IMR-90 (cell line): ENCODE data around the gene MAP1A.
"Not testable (repeated sequence)": the region's sequence is repeated elsewhere in the genome, so short reads cannot be mapped to it uniquely, and the experiment has no call there.

Experiments used
- BHLHE40 ChIP-seq: fragments of 150-350 bp; IDR thresholded peaks from 2 replicates; pipeline ENCODE4 v1.6.1; 2016; ENCODE audit warnings: mild to moderate bottlenecking, low read depth, low read length
- CEBPB ChIP-seq: IDR thresholded peaks from 2 replicates; pipeline ENCODE4 v1.6.1; 2012; ENCODE audit warnings: low read depth, low read length, improper control_type of control experiment
- FOS ChIP-seq: fragments of 150-350 bp; IDR thresholded peaks from 2 replicates; pipeline ENCODE4 v1.6.1; 2016; ENCODE audit warnings: low read depth, low read length
- MAFK ChIP-seq: IDR thresholded peaks from 2 replicates; pipeline ENCODE4 v1.6.1; 2012; ENCODE audit warnings: low read depth, low read length, improper control_type of control experiment
- MXI1 ChIP-seq: IDR thresholded peaks from 2 replicates; pipeline ENCODE4 v1.6.1; 2012; ENCODE audit warnings: low read depth, mild to moderate bottlenecking, low read length, moderate library complexity, borderline replicate concordance
- NFE2L2 ChIP-seq: fragments of 150-350 bp; IDR thresholded peaks from 2 replicates; pipeline ENCODE4 v1.6.1; 2016; ENCODE audit warnings: low read depth, mild to moderate bottlenecking, low read length
- POLR2A ChIP-seq: IDR thresholded peaks from 2 replicates; pipeline ENCODE4 v1.6.1; 2012; ENCODE audit warnings: mild to moderate bottlenecking, low read depth, low read length
- RAD21 ChIP-seq: IDR thresholded peaks from 2 replicates; pipeline ENCODE4 v1.6.1; 2012; ENCODE audit warnings: low read length, improper control_type of control experiment
- RCOR1 ChIP-seq: IDR thresholded peaks from 2 replicates; pipeline ENCODE4 v1.6.1; 2012; ENCODE audit warnings: mild to moderate bottlenecking, low read length, improper control_type of control experiment; ENCODE audit not compliant: insufficient replicate concordance
- USF2 ChIP-seq: fragments of 150-350 bp; IDR thresholded peaks from 2 replicates; pipeline ENCODE4 v1.6.1; 2017; ENCODE audit warnings: mild to moderate bottlenecking, antibody characterized with exemption, low read length, low read depth
- TF ChIP-seq, protein P1 (sequence below): conservative IDR thresholded peaks from 2 replicates; pipeline ENCODE4 v1.5.1; 2012; ENCODE audit warnings: mild to moderate bottlenecking, low read depth, low read length, improper control_type of control experiment

- TF ChIP-seq, protein P1, sequence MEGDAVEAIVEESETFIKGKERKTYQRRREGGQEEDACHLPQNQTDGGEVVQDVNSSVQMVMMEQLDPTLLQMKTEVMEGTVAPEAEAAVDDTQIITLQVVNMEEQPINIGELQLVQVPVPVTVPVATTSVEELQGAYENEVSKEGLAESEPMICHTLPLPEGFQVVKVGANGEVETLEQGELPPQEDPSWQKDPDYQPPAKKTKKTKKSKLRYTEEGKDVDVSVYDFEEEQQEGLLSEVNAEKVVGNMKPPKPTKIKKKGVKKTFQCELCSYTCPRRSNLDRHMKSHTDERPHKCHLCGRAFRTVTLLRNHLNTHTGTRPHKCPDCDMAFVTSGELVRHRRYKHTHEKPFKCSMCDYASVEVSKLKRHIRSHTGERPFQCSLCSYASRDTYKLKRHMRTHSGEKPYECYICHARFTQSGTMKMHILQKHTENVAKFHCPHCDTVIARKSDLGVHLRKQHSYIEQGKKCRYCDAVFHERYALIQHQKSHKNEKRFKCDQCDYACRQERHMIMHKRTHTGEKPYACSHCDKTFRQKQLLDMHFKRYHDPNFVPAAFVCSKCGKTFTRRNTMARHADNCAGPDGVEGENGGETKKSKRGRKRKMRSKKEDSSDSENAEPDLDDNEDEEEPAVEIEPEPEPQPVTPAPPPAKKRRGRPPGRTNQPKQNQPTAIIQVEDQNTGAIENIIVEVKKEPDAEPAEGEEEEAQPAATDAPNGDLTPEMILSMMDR = not testable (repeated sequence)
- not testable (repeated sequence) for TF ChIP-seq MXI1, MAFK, BHLHE40, POLR2A, USF2, RAD21, FOS, CEBPB, RCOR1, NFE2L2
Measured at GRCh38 chr15:43532826-43533225, 15.4 kb downstream of the MAP1A start.
